Upper lobe of left lung (tissue), 4 donors: ENCODE measurements around the gene RNU6-9.

Experiments used
- EP300 ChIP-seq, 4 donors: sonication (generic); formaldehyde crosslinking; IDR thresholded peaks; one replicate each; pipeline ENCODE4 v1.5.1; 2017; ENCODE audit warnings: antibody characterized with exemption in 4 of 4, control low read depth in 2 of 4
- TF ChIP-seq, protein P1 (sequence below), 6 experiments: fragments of 450-650 bp in 4 of 6; fragments of 200-600 bp in 2 of 6; sonication (generic) in 2 of 6; IDR thresholded peaks; one replicate each; pipeline ENCODE4 v1.5.1; 2016 to 2019; ENCODE audit warnings: antibody characterized with exemption in 6 of 6

DNA sequence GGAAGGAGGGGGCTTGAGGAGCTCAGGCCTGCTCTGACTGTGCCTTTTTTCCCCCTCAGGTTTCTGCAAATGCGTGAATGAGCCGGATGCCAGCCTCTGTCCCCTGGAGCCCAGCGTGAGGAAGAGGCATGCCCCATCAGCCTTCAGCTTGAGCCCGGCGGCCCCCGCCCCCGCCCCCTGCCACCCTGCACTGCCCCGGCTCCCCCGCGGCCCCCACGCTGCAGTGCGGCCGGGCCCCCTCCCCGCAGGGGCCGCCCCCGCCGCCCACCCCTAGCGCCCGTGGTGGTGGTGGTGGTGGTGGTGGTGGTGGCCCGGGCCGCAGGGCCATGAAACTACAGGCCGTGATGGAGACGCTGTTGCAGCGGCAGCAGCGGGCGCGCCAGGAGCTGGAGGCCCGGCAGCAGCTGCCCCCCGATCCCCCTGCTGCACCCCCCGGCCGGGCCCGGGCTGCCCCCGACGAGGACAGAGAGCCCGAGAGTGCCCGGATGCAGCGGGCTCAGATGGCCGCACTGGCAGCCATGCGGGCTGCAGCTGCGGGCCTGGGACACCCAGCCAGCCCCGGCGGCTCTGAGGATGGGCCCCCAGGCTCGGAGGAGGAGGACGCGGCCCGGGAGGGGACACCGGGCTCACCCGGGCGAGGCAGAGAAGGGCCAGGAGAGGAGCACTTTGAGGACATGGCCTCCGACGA lies 36.1 kb downstream of the RNU6-9 start:
- TF ChIP-seq, protein P1, sequence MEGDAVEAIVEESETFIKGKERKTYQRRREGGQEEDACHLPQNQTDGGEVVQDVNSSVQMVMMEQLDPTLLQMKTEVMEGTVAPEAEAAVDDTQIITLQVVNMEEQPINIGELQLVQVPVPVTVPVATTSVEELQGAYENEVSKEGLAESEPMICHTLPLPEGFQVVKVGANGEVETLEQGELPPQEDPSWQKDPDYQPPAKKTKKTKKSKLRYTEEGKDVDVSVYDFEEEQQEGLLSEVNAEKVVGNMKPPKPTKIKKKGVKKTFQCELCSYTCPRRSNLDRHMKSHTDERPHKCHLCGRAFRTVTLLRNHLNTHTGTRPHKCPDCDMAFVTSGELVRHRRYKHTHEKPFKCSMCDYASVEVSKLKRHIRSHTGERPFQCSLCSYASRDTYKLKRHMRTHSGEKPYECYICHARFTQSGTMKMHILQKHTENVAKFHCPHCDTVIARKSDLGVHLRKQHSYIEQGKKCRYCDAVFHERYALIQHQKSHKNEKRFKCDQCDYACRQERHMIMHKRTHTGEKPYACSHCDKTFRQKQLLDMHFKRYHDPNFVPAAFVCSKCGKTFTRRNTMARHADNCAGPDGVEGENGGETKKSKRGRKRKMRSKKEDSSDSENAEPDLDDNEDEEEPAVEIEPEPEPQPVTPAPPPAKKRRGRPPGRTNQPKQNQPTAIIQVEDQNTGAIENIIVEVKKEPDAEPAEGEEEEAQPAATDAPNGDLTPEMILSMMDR (IDR thresholded peaks at IDR 0.05) = no peak
- TF ChIP-seq EP300 (IDR thresholded peaks at IDR 0.05) = no peak
